HL-60/S4 treated with phorbol 12-myristate 13-acetate at 8.2 ng/mL for 4 days and 3 days (cell line): Measurements from ENCODE around the gene ATP1A2.
"Not testable (repeated sequence)": the region's sequence is repeated elsewhere in the genome, so short reads cannot be mapped to it uniquely, and the experiment has no call there.

Experiments
- in situ Hi-C: fragments of 300-500 bp; cut with MboI; formaldehyde crosslinking; loops from 2 replicates; pipeline ENCODE4 v1.15.0; 2022; ENCODE audit warnings: low sequenced_read_pairs

ATP1A2 gene

DNA sequence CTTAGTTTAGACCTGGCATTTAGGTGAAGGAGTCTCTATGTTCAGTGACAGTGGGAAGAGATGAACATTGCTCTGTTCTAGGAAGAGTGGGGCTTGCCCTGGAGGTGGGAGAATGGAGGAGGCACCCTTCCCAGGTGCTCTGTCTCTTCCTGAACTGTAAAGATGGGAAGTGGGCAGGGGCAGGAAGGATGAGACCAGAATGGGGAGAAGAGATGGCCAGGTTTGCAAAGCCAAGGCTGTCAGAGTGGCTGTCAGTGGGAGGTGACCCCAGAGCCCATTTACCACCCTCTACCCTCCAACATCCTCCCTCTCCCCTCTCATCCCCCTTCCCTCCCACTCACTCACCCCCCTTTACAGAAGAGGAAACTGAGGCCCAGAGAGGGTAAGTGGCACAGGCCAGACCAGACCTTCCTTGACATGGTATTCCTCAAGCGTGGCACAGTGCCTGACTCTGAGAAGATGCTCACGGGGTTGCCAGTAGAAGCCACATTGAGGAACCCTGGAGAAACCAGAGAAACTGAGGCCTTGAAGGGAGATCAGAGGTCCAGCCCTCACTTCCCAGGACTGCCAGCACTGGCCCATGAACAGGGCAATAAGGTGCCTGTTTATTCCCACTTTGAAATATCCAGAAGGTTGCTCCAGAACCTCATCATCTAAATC lies 15.7 kb upstream of the ATP1A2 start:
- in situ Hi-C loops, result no loop called here

DNA sequence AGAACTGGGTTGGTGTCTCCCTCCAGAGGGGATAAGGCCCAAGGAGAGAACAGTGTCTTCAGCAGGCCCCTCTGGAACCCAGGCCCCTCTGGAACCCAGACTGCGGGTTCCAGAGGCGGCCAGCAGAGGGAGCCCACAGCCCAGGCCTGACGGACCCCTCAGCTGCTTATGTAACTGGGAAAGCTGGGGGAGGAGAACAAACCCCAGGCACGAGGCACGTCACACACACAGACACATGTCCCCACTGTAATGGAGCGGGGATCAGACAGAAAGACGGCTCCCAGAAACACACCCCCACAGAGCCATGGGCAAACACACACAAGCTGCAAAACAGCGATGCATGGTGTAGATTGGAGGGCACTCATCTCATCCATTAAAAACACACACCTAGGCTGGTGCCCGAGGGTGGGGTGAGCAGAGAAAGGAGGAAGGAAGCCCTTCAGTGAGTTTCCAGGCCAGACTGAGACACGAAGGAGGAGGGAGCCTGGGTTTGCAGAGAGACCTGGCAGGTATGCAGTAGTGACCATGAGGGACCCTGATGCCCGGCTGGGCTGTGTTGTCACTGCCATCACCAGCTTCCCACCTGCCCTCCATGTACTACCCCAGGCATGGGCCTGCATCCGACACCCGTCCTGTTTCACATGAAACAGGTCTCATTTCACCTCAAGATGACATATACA lies 14.4 kb upstream of the ATP1A2 start:
- in situ Hi-C loops, result no loop called here

DNA sequence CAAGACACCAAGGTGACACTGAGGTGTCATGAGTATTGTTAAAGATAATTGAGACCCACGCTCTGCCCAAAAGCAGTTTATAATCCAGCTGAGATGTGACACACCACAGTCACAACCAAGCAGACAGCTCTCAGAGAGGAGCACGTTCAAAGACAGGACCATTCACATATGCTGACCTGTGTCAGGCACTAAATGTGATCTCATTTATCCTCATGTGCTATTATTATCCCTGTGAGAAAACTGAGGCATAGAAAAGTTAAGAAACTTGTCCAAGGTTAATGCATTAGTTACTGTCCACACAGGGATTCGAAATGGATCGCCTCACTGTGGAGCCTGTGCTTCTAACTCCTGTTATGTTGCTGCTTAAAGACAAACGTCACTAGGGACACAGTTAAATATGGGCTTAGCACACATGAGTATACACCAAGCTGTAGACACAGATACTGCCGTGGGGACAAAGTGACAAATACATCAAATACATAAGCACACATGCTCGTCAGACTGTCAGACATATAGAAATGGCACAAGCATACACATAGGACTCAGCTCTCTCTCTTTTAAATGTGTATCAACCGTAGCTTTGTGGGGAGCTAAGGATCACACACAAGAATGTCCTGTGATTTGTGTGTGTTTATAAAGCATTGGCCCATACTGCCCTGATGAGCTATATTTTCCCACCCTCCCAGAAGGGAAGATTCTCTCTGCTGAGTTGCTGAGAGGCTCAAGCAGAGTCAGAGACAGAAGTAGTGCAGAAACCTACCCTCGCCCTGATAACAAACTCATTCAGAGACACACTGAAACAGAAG lies 13.6 kb upstream of the ATP1A2 start:
- in situ Hi-C loops, result no loop called here

DNA sequence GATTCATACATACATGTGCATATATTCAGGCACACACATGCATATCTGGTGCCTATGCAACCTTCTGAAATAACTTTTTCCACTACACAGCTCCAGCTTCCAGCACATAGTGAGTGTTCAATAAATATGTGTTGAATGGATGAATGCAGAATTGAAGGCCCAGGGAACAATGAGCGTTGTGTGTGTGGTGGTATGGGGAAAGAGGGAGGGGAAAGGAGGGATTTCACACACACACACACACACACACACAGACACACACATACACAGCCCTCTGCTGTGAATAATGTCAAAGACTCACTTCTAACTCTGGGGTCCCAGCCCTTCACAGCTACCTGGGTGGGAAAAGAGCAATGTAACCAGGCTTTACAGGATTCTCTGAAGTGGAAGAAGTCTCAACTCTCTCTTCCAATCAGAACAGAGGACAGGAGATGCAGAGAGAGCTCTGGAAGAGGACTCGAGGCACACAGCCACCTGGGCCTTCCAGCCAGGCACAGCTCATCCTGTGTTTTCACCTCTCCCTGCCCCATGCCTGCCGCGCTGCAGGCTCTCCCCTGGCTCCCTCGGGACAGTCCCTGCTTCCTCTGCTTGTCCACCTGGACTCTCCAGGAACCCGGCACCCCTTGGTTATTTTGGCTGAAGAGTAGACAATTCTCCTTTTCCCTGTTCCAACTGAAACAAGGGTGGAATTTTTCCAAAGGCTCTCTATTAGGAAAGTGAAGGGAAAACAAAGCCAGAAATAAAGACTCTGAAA lies 11.7 kb upstream of the ATP1A2 start:
- in situ Hi-C loops, result no loop called here

DNA sequence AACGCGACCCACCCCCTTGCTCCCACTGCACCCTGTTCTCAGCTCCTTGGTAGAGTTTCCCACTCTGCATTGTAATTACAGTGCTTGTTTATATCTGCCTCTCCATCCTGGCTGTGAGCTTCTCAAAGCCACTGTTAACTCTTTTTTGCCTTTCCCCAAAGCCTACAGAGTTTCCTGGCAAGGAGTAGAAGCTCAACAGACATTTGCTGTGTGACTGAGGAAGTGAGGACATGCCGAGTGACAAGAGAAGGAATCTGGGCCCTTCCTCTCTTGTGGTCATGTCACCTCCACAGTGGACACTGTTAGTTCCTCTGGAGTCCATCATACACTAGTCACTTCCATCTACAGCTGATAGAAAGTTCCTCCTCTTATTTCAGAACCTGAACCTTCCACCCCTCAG lies 11.1 kb upstream of the ATP1A2 start:
- in situ Hi-C loops, result no loop called here

DNA sequence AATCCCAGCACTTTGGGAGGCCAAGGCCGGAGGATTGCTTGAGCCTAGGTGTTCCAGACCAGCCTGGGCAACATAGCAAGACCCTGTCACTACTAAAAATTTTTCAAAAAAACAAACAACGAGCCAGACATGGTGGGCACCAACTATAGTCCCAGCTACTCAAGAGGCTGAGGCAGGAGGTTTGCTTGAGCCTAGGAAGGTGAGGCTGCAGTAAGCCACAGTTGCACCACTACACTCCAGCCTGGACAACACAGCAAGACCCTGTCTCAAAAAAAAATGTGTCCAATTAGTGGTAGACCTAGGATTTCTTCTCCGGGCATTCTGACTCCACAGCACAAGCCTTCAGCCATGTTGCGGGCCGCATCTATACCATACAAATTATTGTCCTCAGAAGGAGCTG lies 10.4 kb upstream of the ATP1A2 start:
- in situ Hi-C loops, result no loop called here

DNA sequence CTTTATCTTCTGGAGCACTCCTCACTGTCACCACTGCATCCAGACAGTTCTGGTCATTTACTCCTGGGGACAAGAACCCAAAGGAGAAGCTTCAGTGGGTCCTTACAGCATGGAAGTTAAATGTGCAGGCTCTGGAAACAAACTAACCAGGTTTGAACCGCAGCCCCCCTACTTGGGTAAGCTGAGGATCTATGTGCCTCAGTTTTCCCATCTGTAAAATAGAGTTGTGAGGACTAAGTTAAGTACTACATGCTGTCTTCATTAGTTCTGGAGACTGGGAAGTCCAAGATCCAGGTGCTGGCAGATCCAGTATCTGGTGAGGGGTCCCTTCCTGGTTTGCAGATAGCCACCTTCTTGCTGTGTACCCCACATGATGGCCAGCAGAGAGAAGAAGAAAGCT lies 8.0 kb upstream of the ATP1A2 start:
- in situ Hi-C loops, result no loop called here

DNA sequence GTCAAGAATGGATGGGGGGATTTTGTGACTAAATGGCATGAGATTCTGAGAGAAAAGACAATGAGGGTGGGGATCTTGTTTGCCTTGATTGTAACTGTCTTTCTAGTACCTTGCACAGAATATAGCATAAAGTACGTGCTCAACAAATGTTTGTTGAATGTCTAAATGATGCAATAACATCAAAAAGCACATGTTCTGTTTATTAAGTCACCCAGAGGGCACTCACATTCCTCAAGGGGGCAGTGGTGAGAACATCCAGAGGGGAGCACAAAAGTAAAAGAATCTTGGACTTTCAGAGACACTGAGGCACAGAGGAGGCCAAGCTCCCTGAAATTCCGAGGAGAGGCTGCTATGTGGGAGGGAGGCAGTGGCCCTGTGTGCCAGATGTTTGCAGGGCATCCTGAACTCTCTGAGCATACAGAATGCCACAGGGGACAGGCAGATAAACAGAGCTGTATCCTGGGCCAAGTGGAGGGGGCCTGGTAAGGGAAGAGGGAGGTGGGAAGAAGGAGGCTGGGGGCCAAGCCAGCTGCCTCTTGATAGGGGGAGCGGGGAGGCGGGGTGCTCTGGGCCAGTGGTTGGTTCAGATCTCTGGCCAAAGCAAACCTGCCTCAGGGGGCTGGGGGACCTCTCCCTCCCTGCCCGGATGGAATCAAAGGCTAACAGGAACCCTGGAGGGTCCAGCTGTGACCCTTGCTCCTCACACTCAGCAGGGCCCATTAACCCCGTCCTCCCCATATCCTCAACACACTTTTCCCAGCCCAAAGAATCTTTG lies 6.5 kb upstream of the ATP1A2 start:
- in situ Hi-C loops, result no loop called here

DNA sequence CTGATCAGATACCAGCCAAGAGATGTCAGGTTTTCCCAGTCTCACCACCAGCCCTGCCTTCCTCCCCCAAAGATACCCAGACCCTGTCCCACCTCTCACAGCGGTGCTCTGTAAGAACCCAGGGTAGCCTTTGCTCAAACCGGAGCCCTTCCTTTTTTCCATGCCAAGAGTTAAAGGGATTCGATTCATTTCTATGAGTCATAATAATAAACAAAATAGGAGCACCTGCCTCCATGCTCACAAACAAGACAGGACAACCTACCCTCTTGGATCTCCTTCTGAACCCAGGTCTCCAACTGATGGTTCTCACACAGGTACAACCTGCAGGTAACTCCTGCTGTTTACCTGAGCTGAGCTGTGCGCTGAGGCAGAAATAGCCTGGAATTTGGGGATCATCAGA lies 5.9 kb upstream of the ATP1A2 start:
- in situ Hi-C loops, result no loop called here

DNA sequence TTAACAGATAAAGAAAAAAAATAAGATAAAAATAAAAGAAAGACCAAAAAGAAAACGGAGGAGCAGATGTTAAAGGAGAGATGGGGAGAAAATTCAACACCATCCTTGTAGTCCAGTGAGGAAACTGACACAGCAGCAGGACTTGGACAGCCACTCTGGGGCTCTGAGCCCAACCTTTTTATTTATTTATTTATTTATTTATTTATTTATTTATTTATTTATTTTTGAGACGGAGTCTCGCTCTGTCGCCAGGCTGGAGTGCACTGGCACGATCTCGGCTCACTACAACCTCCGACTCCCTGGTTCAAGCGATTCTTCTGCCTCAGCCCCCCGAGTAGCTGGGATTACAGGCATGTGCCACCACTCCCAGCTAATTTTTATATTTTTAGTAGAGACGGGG lies 4.1 kb upstream of the ATP1A2 start:
- in situ Hi-C loops, result not testable (repeated sequence)

DNA sequence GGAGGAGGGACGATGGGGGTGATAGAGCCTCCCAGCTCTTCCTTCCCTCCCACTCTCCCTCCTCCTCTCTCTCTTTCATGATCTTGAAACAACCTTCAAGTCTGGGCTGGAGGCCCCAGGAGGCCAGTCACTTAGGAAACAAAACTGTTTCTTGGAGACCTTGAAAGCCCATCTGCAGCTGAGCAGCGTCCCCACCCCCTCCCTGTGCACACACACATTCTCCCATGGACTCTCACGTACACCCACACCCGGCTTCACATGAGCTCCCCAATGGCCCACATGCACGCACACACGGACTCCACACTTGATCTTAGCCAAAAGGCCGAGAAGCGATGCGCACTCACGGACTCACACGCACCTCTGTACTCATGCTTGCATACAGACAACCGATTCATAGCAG lies 3.2 kb upstream of the ATP1A2 start:
- in situ Hi-C loops, result no loop called here

DNA sequence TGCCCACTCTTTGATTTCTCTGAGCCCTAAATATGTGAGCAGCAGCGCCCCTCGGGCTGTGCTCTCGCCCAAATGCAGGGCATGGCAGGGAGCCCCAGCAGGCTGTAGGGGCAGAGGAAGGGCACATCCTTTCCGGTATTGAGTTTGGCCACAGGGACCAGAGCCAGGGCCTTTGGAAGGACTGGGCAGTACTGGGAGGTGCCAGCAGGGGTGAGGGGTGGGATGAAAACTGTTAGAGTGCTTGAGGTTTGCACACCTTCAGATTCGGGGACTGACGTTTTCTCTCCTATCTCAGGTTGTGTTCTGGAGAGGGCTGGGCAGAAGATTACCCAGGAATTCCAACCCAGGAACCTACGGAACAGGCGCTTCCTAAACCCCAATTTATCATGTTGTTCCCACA lies 2.2 kb upstream of the ATP1A2 start:
- in situ Hi-C loops, result no loop called here

DNA sequence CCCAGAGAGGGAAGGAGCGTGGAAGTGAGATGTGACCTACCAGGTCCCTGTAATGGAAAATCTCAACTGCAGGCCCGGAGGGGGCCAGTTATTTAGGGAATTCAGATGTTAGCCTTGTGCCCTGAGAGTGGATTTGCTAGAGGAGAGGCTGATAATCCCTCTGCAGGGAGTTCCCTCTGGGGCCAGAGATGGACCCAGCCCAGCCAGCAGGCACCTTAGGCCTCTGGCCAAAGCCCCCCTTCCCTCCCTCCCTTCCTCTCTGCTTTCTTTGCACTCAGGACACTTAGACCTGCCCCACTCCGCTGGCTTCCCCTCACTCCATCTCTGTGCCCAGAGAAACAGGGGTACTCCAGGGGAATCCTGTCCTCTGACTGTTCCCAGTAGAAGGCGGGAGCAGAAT lies 1.5 kb upstream of the ATP1A2 start:
- in situ Hi-C loops, result no loop called here

DNA sequence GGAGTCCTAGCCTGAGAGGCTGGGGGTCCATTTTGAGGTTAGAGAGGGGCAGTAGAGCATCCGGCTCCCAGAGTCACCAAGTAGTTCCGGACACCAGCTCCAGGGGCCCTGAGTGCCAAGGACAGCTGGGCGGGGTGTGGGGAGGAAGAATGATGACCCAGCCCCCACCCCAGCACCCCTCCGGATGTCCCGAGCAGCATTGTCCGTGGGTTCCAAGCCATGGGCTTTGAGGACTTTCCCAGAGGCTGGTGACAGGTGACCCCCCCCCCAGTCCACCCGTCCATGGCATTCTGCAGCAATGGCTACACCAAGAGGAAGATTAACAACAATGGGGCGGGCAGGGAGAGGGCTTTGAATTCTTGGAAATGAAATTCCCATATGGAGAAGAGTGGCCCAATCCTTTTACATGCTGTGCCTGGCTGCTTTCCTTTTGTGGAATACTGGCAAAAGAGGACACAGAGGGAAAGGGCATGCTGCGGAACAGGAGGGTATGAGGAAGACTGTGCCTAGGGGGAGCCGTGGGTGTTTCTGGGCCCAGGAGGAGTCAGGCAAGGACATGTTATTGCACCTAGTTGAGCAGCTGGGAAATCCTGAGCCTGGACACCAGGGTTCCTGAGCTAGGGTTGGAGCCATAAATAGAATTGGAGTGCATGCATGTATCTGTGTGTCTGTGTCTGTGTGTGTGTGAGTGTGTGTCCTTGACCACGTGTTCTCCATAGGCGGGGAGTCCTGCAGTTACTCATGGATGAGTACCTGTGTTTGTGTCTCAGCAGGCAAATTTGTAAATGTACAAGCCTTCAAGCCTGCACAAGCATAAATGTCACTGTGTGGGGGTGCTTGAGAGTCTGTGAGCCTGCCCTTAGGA lies 956 bp downstream of the ATP1A2 start:
- in situ Hi-C loops, result no loop called here

DNA sequence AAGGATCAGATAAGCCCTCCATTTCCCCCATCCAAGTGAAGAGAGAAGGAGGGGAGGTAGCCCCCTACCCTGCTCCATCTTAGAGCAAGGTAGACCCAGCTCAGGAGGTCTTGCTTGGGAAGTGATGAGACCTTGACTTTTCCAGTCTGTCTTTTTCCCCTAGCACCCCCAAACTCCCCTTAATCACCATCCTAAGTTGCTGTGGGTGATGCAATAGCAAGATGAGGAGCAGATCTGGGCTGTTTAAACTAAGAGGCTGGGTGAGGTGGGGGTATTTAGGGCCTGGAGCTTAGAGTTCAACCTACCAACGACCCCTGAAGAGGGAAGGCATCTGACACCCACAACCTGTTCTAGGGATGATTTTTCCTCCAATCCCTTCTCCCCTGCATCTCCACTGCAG lies 1.7 kb downstream of the ATP1A2 start:
- in situ Hi-C loops, result no loop called here

DNA sequence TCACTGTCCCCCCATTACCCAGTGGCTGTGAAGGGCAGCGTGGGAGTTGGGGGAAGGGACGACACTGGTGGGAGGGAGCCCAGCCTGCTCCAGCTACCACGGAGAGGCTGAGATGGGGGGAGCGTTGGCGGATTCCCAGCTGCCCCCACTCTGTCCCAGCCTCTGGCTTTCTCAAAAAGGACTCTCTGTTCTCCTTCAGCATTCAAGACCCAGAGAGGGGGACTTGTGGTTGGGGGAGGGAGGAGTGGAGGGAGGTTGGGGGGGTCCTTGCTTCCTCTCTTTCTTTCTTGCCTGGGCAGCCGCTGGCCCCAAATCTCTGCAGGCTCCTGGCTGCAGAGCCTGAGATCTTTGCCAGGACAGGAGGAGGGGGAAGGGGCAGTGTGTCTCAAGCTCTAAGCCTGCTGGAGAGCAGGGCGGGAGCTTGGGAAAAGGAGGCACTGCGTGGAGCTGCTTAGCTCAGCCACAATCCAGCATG lies 2.2 kb downstream of the ATP1A2 start:
- in situ Hi-C loops, result no loop called here

DNA sequence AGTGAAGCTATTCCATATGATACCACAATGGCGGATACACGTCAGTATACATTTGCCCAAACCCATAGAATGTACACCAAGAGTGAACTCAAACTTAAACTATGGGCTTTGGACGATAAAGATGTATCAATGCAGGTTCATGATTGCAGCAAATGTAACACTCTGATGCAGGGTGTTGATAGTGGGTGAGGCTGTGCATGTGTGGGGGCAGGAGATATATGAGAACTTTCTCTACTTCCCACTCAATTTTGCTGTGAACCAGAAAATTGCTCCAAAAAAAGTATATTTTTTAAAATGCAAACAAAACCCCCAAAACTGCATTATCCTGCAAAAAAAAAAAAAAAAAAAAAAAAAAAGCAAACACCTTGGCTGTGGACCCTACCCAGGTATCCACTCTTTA lies 3.4 kb downstream of the ATP1A2 start:
- in situ Hi-C loops, result no loop called here

DNA sequence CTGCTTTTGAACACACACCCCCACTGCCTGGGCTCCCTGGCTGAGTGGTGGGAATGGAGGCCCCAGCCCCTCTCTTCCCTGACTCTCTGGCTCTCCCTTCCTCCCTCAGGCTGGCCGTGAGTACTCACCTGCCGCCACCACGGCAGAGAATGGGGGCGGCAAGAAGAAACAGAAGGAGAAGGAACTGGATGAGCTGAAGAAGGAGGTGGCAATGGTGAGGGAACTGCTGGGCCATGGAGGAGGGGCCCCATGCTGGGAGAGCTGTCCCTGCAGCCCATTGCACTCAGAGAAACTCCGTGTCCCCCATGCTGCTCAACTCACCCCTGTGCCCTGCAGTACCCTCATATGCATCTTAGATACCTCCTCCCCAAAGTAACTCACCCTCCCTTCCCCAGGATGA lies 5.2 kb downstream of the ATP1A2 start:
- in situ Hi-C loops, result no loop called here

DNA sequence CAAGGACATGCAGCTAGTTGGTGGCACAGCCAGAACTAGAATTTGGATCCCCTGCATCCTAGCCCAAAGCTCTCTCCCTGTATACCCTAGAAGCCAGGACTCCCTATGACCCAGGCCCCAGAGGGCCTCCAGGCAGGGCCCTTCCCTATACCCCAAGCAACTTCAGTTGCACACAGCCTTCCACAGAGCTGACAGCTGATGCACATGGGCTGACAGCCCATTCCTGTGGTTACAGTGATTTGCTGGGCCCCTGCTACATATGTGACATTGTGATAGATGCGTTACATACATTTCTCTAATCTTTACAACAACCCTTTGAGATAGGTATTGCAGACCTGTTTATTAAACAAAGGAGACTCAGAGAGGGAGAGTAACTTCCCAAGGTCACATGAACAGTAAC lies 5.8 kb downstream of the ATP1A2 start:
- in situ Hi-C loops, result no loop called here
